Activated CD8-positive, alpha-beta memory T cell treated with anti-CD3 and anti-CD28 coated beads, Interleukin-2, amount 50 U/mL, for 48 hours (primary cell): Measurements from ENCODE around the gene SPSB3.

Experiments used
- DNase-seq: peaks from one replicate; pipeline ENCODE4 v3.0.0-alpha.2; 2020

Gene SPSB3

DNA sequence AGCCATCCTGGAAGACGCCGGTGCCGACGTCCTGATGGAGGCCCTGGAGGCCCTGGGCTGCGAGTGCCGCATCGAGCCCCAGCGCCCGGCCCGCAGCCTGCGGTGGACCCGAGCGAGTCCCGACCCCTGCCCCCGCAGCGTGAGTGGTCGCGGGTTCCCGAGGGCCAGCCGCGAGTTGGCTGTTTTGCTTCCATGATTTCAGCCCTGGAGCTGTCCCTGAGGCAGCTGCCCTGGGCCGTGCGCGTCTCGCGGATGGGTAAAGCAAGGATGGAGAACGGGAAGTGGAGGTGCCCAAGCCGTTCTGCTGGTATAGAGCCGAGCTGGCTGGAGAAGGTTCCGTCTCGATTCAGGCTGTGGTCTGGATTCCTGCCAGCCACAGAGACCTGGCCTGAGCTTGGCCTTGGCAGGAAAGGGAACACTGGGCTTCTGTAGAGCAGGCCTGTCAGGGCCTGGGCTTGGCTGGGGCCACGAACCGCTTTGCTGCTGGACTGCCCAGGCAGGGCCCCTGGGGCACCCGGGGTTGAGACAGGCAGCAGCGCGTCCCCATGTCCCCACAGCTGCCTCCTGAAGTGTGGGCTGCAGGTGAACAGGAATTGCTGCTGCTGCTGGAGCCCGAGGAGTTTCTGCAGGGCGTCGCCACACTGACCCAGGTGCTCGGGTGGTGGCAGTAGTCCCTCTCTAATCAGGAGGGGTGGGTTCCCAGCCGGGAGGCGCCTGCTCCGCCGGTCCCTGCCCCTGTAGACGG lies 8.5 kb downstream of the SPSB3 start:
- no peak for DNase-seq

DNA sequence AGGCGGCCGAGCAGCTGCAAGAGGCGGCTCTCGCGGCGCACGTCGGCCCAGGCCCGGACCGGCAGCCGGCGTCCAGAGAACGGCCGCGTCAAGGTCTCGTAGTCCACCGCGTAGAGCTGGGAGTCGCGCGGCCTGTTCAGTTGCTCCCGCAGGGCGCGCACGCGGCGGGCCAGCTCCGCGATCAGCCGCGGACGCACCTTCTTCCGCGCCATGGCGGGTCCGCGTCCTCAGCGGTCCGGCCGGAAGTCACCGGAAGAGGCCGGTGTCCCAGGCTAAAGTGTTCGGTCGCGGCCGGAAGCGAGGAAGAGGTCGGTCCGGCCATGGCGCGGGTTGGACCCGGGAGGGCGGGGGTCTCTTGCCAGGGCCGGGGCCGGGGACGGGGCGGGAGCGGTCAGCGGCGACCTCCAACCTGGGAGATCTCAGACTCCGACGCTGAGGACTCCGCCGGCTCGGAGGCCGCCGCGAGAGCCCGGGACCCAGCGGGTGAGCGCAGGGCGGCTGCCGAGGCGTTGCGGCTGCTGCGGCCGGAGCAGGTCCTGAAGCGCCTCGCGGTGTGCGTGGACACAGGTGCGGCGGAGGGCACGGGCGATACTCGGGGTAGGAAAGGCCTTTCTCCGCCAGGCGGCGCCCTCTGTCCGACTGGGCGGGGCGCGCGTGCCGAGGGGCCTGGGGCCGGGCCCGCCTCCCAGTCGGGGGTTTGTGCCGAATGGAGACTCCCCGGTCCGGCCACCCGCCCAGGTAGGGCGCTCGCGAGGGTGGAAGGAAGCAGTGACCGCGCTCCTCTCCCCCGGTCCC lies 9.3 kb downstream of the SPSB3 start, which contains the start of gene MRPS34:
TSS of gene MRPS34 (minus strand) at position 227 of the 795 bp plus-strand sequence. CDS start at position 212, 15 bp downstream.
- peak; percentile 91 for DNase-seq

DNA sequence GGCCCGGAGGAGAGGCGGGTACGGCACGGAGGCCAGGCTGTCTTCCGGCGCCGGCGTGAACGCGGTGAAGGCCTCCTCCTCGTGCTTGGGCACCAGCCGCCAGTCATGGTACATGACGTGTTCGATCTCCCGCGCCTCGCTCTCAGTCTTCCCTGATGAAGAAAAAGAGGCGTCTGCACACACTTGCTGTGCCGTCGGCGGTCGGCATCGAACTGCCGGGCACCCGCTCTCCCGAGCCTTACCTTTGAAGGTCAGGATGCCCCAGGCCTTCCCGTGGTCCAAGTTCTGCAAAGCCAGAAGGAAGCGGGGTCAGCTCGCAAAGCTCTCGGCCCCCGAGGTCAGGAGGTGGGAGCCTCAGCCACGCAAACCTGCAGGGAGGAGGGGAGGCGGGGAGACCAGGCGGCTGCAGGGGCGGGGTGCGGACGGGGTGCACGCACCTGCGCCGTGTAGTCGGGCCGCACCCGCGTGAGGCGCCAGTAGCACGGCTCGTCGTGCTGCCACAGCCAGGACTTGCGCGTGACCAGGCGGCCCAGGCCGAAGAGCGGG lies 9.9 kb downstream of the SPSB3 start, which contains the start of gene EME2:
TSS of gene EME2 (plus strand) at position 449 of the 546 bp plus-strand sequence. CDS start 418 bp downstream, outside the sequence.
- DNase-seq: peak; percentile 82

DNA sequence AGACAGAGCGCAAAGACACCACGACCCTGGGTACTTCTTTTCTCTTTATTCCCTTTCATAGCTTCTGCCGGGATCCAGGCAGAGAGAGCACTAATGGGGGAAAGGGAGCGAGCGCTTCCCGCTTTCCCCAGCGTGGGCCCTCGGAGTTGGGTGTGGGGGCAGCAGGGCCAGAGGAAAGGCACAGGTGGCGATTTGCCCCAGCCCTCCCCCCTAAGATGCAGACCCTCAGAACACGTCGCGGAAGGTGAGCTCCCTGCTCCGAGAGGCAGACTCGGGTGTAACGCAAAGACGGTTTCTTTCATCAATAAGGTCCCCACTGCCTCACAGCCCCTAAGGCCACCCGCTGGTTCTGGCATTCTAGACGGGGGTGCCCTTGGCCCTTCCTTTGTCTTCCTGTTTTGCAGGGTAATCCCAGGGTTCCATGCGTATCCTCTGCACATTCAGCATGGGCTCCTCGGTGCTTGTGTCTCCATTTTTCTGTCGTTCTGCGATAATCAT lies 10.5 kb downstream of the SPSB3 start:
- DNase-seq: no peak

DNA sequence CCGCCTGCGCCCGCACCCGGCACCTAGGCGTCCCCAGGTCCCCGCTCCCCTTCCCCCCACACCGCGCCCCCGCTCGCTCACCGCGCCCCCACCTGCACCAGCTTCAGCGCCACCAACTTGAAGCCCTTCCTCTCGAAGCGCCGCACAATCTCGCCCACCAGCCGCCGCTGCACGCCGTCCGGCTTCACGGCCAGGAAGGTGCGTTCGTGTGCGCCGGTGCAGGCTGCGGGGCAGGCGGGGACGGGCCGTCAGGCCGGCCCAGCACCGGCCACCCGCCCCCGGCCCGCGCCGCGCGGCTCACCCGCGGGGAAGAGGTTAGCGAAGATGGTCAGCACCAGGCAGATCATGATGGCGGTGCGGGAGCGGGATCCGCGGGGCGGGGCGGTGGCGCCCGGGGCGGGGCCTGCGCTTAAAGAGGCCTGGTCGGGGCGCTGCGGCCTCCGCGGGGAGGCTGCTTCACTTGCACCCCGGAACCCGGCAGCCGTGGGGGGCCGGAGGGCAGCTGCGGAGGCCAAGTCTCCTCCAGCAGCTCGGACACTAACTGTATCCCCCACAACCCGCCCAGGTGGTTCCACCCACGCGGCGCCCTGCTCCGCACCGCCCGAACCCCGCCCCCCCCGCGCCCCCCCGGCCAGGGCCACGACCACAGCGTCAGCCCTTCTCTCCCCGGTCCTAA lies 11.0 kb downstream of the SPSB3 start, which contains the start of gene NME3:
TSS of gene NME3 (minus strand) at position 356 of the 676 bp plus-strand sequence. CDS start at position 347, 9 bp downstream.
- DNase-seq: peak; percentile 91

DNA sequence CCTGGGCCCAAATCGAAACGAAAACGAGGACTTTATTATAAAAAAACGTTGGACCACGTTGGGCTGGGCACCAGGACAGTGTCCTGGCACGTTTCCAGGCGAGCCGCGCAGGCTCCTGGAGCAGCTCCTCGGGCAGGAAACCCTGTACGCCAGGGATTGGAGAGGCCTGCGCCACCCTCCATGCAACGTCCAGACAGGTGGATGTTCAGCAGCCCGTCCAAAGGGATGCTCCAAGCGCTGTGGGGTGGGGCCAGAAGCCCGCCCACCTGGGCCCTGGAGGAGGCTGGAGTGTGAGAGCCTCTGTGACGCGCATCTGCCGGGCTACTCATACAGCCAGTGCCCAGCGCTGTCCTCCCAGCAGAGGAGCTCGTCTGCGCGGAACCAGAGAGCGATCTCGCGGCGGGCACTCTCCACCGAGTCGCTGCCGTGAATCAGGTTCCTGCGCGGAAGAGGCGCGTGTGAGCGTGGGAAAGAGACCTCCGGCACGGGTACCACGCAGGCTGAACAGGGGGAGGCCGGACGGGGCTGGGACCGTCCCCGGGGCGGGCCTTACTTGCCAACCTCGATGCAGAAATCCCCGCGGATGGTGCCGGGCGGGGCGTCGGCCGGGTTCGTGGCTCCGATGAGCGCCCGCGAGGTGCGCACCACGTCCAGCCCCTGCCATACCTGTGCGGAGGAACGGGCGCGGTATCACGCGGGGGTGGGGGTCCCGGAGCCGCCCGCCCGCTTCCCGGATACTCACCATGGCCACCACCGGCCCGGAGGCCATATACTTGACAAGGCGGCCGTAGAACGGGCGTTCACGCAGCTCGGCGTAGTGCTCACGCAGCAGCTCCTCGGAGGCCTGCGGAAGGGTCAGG lies 11.8 kb downstream of the SPSB3 start:
- peak; percentile 78 for DNase-seq

DNA sequence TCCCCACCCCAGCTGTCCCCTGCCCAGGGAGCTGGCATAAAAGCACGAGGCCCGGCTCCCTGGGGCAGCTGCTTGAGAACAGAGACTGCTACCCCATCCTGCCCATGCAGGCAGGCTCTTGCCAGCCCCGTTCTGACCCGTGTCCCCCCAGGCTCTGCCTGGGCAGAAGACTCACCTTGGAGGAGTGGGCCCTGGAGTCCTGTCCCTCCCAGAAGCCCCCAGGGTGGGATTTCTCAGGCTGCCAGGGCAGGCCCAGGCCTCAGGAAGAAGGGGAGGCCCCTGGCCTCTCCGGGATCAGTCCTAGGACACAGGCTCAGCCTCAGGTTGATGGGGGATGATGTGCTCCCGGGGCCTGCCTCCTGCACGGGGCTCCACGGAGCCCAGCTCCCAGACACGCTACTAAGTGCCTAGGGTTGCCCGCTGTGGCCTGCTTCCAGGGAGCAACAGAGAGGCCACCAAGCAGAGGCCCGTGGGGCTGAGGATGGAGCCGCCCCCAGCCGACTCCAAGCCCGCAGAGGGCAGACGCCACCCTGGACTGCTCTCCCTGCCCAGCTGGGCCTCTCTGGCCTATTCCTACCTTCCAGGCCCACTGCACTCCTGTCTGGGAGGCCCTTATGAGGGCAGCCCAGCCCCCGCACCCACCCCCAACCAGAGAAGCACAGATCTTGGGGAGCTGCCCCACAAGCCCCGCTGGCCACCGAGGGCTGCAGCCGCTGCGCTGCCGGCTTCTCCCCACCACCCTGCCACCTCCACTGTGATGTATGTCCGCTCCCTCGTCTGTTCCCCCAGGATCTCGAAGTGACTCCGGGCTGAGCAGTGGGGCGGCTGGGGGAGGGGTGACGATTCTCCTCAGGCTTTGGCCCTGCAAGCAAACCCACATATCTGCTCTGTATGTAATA lies 12.7 kb downstream of the SPSB3 start:
- no peak for DNase-seq

DNA sequence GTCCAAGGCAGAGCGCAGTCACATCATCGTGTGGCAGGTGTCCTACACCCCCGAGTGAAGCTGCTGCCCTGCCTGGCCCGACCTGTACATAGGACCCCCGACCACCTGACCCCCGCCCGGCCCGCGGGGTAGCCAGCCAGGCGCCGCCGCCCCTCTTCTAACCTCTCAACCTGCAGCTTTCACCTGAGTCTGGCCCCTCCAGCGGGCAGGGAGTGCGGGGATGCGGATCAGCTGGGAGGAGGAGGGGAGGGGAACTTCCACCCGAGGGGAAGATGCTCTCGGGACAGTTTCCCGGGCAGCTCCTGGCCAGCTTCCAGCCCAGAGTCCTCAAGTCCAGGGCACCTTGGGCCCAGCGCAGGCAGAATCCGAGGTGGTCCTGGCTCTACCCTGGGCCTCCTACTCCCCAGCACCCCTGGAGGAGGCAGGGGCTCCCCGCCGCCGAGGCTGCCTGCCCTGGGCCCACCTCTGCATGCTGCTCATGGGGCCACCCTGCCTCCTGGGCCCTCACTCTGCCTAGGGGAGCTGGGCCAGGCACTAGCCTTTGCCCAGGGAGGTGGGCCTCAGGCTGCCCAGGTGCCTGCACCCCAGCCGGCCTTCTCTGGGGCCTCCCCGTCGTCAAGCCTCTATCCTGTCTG lies 13.5 kb downstream of the SPSB3 start:
- no peak for DNase-seq

DNA sequence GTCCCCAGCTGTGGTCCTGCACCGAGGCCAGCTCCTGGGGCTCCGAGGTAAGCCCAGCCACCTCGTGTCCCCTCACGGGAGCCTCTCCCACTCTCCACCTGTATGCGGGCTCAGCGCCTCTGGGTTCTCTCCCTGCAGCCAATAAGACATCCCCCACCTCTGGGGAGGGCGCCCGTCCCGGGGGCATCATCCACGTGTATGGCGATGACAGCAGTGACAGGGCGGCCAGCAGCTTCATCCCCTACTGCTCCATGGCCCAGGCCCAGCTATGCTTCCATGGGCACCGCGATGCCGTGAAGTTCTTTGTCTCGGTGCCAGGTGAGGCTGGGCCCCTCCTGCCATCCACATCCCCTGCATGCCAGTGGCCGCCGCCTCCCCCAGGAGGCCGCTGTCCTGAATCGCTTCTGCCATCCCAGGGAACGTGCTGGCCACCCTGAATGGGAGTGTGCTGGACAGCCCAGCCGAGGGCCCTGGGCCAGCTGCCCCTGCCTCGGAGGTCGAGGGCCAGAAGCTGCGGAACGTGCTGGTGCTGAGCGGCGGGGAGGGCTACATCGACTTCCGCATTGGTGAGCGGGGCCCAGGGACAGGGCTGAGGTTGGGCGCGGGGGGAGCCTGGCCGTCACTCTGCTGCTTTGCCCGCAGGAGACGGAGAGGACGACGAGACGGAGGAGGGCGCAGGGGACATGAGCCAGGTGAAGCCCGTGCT lies 14.2 kb downstream of the SPSB3 start:
- no peak for DNase-seq

DNA sequence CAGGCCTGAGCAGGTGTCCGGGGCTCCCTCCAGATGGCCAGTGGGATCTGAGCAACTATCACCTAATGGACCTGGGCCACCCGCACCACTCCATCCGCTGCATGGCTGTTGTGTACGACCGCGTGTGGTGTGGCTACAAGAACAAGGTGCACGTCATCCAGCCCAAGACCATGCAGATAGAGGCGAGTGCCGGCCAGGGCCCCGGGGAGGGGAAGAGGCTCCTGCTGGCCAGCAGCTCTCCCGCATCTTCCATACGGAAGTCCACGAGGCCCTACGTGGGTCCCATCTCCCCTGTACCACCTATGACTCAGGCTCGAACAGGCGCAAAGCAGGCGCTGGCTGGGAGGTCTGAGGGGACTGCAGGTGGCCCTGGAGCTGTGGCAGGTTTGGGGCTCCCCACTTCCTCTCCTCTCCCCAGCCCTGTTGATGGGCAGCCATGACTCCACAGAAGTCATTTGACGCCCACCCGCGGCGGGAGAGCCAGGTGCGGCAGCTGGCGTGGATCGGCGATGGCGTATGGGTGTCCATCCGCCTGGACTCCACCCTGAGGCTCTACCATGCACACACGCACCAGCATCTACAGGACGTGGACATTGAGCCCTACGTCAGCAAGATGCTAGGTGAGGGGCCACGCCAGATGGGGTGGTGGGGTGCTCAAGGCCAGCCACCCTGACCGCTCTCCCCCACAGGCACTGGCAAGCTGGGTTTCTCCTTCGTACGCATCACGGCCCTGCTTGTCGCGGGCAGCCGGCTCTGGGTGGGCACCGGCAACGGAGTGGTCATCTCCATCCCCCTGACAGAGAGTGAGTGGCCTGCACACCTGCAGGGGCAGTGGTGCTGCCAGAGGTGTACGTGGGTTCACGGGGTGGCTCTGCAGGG lies 15.0 kb downstream of the SPSB3 start:
- DNase-seq: no peak

DNA sequence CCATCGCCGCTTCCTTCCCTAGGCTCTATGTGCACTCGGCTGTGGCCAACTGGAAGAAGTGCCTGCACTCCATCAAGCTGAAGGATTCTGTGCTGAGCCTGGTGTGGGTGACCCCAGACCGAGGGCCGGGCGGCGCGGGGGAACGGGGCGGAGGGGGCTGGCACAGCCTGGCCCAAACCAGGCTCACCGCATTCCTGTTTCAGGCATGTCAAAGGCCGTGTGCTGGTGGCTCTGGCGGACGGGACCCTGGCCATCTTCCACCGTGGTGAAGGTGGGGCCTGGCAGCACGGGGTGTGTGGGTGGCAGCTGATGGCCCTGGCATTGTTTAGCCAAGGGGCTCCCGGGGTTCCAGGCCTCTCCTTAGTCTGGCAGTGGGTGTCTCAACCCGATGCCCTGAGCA lies 15.7 kb downstream of the SPSB3 start:
- DNase-seq: no peak

DNA sequence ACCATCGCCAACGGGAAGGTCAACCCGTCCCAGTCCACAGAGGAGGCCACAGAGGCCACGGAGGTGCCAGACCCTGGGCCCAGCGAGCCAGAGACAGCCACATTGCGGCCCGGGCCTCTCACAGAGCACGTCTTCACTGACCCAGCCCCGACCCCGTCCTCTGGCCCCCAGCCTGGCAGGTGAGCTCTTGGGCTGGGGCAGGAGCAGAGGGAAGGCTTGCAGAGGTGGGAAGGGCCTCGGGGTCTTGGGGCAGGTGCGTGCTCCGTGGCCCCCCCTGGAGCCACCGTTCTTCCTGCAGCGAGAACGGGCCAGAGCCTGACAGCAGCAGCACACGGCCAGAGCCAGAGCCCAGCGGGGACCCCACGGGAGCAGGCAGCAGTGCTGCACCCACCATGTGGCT lies 16.1 kb downstream of the SPSB3 start:
- no peak for DNase-seq

DNA sequence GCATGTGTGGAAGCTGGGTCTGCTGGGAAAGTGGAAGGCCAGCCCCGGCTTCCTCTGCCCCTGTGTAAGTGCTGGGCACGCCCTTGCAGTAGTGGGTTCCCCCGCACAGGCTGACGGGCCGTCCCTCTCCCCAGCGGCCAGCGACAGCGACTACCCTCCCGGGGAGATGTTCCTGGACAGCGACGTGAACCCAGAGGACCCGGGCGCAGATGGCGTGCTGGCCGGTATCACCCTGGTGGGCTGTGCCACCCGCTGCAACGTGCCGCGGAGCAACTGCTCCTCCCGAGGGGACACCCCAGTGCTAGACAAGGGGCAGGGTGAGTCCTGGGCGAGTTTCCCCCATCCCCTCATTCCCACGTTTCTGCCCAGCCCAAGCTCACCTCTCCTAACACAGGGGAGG lies 16.5 kb downstream of the SPSB3 start:
- DNase-seq: no peak

DNA sequence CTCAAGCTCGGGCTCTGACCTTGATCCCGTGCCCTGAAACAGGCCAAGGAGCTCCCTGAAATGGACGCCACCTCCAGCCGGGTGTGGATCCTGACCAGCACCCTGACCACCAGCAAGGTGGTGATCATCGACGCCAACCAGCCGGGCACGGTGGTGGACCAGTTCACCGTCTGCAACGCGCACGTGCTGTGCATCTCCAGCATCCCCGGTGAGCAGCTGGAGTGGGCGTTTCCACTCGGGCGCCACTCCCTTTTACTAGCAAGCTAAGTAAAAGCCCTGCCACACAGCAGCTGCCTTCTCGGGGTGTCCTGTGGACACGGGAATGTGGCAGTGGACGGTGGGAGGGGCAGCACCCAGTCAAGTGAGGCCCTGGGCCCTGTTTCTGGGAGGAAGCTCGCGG lies 17.4 kb downstream of the SPSB3 start:
- DNase-seq: no peak

DNA sequence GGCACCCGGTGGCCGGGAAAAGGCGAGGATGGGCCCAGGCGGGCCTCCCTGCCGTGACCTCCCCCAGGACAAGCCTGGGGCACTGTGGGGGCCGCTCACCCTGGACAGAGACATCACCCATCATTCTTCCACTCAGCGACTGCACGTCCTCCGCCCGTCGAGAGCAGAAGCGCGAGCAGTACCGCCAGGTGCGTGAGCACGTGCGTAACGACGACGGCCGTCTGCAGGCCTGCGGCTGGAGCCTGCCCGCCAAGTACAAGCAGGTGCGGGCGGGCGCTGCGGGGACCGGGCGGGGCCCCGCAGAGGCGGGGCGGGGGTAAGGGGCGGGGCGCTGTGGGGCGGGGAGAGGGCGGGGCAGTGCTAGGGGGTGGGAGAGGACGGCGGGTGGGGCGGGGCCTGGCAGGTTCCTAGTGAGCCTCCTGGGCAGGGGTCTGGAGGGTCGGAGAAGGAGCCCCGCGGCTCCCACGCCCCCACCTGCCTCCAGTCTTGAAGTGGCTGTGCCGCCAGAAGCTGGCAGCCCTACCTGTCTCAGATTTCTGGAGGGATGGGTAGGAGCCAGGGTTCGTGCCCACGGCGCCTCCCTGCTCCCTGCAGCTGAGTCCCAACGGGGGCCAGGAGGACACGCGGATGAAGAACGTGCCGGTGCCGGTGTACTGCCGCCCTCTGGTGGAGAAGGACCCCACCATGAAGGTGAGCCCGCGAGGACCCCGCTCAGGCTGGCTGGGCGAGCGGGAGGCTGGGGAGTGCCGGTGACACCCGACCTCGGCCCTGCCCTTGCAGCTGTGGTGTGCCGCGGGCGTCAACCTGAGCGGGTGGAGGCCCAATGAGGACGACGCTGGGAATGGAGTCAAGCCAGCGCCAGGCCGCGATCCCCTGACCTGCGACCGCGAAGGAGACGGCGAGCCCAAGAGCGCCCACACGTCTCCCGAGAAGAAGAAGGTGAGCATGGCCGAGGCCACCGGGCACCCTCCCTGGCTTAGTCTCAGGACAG lies 18.6 kb downstream of the SPSB3 start:
- DNase-seq: no peak

DNA sequence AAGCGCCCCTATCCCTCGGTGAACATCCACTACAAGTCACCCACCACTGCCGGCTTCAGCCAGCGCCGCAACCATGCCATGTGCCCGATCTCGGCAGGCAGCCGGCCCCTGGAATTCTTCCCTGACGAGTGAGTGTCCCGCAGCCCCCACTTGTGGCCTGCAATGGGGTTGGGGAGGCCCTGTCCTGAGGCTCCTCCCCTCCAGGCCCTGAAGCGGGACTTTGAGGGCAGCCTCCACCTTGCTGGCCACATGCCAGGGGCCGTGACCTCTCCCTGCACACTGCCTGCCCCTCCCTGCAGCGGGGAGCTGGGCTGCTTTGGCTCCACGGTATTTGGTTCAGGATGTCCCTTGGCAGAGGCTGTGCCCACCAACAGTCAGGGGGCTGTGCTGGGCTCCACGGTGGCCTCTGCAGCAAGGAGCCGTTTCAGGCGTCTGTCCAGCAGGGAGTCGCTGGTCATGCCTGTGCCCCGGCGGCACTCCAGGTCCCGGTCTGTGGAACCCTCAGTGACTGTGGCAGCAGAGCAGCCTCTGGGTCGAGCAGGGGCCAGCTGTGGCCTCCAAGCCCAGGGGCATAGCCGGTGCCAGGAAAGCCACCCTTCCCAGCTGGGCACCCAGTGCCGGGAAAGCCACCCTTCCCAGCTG lies 19.4 kb downstream of the SPSB3 start:
- DNase-seq: no peak
